CD4-positive, alpha-beta T cell treated with Interferon alpha-2 for 1 hour (primary cell): ENCODE measurements around the gene SHISA9.

Source experiments
- DNase-seq, 2 donors: peaks; one replicate each; pipeline ENCODE4 v3.0.0-alpha.2; 2020 to 2022

The SHISA9 gene

DNA sequence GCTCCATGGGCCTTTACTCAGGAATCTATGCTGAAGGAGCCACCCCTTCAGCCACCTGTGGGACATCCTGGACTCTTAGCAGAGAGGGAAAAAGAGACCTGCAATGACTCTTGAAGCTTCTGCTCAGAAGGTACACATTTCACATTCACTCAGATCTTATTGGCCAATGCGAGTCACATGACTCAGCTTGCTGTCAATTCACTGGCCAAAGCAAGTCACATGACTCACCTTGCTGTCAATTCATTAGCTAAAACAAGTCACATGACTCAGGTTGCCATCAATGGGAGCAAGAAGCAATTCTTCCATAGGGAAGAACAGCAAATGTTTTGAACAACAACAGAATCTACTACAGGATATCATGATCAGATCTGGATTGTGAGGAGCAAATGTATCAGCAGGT is 233.4 kb downstream of the SHISA9 start:
- DNase-seq, result no peak

DNA sequence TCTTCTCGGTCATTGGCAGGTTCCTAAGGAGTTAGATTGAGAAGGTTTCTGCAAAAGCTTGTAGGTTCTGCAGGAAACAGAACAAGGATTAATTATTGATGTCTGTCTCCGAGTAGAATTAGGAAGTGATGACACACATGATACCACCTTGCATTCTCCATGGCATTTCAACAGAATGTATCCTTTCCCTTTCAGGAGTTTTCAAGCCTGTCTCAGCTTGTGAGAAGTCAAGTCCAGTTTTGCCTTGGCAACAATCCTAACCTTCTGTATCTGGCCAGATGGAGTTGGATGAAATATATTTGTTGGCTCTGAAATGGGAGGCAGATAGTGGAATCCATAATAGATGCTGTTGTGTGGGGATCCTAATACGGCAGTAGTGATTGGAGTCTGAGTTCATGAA is 235.5 kb downstream of the SHISA9 start:
- DNase-seq, result no peak

DNA sequence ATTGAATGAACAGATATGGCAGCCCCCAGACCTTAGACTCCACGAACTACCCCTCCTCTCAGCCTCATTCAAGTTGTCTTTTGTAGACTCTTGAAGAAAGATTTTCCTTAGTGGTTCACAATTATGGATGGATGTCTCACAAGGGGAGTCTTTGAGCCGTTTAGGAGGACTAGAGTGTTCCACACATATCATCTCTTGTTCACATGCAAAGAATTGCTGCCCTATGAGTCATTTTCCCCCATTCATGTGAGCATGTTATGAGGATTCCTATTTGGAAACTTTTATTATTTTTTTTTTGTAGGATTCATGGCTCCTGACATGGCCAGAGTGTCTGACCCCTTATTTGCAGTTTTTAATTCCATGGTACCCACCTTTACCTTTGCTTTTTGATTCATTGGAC is 237.1 kb downstream of the SHISA9 start:
- no peak for DNase-seq

DNA sequence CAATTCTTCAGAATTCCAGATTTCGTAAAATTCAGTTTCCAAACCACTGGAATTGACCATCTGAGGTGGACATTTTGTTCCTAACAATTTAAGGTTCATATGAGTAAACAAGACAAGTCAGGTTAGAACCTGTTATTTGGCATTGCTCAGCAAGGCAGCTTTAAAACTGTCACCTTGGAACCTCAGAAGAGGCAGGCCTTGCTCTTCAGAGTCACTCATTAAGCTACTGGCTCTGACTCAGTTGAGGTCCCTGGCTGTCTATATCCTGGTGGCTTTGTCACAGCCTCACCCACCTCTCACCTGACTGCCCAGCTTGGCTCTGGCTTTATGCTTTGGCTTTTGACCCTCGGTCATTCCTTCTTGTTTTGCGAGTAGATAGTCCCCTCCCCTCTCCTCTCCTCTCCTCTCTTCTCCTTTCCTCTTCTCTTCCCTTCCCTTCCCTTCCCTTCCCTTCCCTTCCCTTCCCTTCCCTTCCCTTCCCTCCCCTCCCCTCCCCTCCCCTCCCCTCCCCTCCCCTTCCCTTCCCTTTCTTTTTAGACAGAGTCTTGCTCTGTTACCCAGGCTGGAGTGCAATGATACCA is 238.4 kb downstream of the SHISA9 start:
- no peak for DNase-seq

GRCh38 chr16:13143551-13143950 is 242.2 kb downstream of the SHISA9 start:
- no peak for DNase-seq

DNA sequence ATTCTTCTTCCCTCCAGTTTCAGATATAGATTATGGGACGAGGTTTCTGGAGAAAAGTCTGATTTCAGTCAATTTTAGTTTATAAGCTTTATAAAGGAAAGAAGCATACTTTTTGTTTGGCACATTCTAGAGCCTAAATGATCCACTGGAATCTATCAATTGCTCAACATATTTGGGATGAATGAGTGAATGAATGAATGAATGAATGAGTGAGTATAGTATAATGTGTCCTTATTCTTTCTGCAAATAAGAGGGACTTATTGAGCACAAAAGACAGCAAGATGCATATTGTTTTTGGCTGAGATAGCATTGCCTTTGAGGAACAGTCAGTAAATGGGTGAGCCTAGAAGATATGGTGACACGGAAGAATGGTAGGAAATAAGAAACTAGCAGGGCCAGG is 245.4 kb downstream of the SHISA9 start:
- DNase-seq, result no peak

GRCh38 chr16:13148294-13148693 is 246.9 kb downstream of the SHISA9 start:
- DNase-seq, result no peak

DNA sequence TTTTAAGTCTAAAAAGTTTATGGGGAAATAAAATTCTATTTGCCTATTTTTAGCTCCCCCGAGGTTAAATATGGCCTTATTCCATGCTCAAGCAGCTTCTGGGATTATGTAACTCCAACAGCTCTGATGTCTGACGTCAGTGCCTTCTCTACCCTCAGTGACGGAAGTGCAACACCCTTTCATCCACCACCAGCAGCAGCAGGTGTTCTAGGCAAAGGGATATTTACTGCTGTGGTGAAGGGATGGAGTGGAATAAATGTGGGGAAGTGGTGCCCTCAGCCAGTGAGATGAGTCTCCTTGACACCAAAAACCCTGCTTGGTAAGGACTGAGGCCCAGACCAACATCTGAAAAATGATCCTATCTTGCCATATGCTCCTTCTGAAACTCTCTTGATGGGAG is 247.4 kb downstream of the SHISA9 start:
- no peak for DNase-seq

DNA sequence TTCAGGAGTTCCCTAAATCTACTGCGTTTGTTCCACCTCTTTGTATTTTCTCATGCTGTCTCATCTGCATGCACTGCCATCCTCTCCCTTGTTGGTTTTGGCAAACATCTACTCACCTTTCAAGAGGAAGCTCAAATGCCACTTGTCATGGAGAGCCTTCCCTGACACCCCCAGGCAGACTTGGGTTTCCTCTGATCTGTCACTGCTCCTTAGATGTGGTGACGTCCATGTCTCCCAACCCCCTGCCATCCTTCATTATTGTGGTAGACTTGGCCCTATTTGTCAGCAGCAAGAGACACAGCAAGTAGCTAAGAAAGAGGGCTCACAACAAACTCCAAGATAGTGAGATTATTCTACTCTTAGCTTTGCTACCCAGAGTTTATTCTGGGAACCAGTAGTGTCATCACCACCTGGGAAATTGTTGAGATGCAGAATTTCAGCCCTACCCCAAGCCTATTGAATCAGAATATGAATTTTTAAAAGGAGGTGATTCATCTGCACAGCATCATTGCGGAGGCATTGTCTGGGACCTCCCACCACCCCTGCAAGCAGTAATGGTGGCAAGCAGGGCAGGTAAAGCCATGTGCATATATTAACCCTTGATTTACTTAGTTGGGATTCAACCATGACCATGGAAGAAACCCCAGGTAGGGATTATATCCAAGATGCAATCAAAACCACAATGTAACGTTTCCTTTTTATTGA is 248.9 kb downstream of the SHISA9 start:
- no peak for DNase-seq

DNA sequence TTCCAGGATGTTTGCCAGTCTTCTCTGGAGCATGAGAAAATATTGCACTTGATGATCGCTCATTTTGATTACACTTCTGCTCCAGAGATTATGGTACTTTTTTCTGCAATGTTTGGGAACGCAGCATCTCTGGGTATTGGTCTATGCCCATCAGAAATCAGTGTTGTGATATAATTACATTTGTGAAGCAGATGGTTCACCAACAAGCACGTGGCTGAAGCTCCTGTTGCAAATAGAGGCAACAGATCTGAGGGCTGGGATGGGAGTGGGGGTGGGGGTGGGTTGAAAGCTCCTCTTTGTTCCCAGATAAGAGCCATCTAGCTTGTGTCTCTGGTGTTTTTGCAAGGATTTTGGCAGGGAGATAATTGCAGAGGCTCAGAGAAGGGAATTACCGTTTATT is 252.3 kb downstream of the SHISA9 start:
- DNase-seq, result no peak

DNA sequence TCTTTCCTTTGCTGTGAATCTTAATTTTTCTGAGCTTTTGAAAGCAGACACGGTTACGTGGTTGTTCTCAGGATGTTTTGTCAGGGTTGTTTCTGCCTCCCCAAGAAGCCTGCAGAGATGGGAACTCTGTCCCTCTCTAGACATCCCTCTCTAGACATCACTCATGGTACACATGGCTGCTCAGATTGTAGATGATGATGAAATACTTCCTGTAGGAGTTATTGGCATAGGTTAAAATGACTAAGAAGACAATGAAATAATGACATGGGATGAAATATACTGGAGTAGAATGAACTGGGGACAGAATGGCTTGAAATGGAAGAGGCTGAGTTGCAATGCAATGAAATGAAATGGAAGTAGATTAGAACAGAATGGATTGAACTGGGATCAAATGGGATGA is 253.4 kb downstream of the SHISA9 start:
- no peak for DNase-seq

- no peak for DNase-seq
These were observed 254.0 kb downstream of the SHISA9 start for GRCh38 chr16:13155377-13155776.

- no peak for DNase-seq
These were observed 254.4 kb downstream of the SHISA9 start for GRCh38 chr16:13155780-13156179.

GRCh38 chr16:13157082-13157481 is 255.7 kb downstream of the SHISA9 start:
- DNase-seq, result no peak

DNA sequence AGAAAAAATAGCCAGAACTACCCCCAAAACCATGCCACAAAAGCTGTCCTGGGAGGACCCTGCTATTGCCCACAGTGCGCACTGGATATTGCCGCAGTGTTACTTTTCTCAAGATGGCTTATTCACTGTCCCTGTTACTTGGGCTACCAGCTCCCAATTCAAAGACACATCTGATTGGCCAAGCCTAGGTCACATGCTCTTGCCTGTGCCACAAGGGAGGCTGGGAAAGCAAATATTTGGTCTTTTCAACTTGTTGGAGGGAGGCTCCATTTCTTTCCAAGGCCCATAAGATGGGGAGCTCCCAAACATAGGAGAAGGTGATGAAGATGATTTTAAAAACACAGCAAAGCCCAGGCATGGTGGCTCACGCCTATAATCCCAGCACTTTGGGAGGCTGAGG is 257.0 kb downstream of the SHISA9 start:
- DNase-seq, result no peak

DNA sequence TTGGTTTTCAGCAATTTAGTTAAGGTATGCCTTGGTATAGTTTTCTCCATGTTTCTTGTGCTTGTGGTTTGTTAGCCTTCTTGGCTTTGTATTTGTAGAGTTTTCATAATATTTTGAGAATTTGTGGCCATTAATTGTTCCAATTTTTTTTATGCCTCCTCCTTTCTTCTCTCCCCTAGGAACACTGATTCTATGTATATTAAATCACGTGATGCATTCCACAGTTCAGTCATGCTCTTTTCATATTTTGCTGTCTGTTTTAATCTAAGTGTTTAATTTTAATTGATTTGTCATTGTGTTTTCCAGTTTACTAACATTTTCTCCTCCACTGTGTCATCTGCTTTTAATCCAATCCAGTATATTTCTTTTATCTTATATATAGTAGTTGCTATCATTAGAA is 263.6 kb downstream of the SHISA9 start:
- no peak for DNase-seq

GRCh38 chr16:13168091-13168572 is 266.7 kb downstream of the SHISA9 start:
- DNase-seq, result no peak

GRCh38 chr16:13171313-13171712 is 269.9 kb downstream of the SHISA9 start:
- no peak for DNase-seq

DNA sequence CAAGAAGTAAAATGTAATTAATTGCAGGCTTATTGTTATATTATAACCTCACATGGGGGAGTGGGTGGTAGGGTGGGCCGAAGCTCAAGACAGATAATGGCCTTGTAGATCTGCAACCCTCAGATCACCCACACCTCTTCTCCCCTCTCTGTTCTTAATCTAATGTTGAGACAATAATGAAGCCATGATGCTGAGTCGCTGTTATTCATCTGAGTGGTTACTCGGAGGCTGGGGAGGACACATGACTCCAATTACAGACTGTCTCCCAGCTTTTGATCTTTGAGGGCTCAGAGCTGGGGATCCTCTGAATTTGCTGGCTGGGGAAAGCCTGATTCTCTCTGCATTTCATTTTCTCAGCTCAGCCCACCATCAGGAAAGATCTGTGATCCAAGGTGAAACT is 275.3 kb downstream of the SHISA9 start:
- no peak for DNase-seq

GRCh38 chr16:13178318-13178717 is 276.9 kb downstream of the SHISA9 start:
- DNase-seq, result no peak

GRCh38 chr16:13181432-13181831 is 280.0 kb downstream of the SHISA9 start:
- no peak for DNase-seq

- DNase-seq, result no peak
These were observed 285.4 kb downstream of the SHISA9 start for GRCh38 chr16:13186813-13187212.

DNA sequence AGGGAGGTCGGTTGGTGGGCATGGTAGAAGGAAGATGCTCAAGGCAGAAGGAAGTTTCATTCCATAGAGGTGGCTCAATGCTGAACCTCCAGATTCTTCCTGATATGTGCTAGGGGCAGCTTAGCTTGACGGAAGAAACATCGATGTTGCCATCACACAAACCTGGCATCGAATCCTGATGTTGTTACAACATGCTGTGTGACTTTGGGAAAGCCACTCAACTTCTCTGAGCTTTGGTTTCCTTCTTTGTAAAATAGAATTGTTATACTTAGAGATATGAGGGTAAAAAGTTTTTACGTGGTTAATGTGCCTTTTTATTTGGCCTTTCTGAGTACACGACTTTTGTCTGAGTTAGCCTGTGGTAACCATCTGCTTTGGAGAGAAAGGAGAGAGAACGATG is 287.9 kb downstream of the SHISA9 start:
- DNase-seq, result no peak

GRCh38 chr16:13193721-13194120 is 292.3 kb downstream of the SHISA9 start:
- DNase-seq, result no peak

DNA sequence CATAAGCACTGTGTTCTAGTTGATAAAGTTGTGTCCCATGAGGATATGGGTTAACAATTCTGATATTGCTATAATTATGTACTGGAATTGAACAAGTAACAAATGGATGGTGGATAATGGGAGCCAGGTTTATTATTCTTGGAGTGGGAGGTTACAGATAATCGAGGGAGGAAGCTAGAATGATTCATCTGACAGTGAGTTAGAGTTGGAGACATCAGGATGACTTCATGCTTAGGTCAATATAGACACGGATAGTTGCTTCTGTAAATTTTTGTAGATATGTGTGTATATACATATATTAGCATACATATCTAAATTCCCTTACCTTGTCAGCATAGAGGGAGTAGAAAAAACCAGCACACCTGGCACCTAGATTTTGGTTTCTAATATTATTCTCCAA is 293.4 kb downstream of the SHISA9 start:
- DNase-seq, result no peak
